Nephron progenitor cell (in vitro differentiated cells): Measurements from ENCODE around the gene HMX2.

Source experiments
- DNase-seq: peaks from one replicate; pipeline ENCODE4 v3.0.0; 2021
- H3K27ac Mint-ChIP-seq: 2 replicates; pipeline ENCODE4 v1.8.0; 2021; ENCODE audit warnings: mild to moderate bottlenecking, moderate library complexity, mixed read lengths
- H3K27me3 Mint-ChIP-seq: 2 replicates; pipeline ENCODE4 v1.8.0; 2021; ENCODE audit warnings: mild to moderate bottlenecking, low read depth, mixed read lengths; ENCODE audit not compliant: poor library complexity
- H3K36me3 Mint-ChIP-seq: 2 replicates; pipeline ENCODE4 v1.8.0; 2021; ENCODE audit warnings: low read depth, mixed read lengths
- H3K4me1 Mint-ChIP-seq: 2 replicates; pipeline ENCODE4 v1.8.0; 2021; ENCODE audit warnings: mixed read lengths
- H3K4me3 Mint-ChIP-seq: 2 replicates; pipeline ENCODE4 v1.8.0; 2021; ENCODE audit warnings: mild to moderate bottlenecking, moderate library complexity, mixed read lengths
- H3K9me3 Mint-ChIP-seq: 2 replicates; pipeline ENCODE4 v1.8.0; 2021; ENCODE audit warnings: mild to moderate bottlenecking, moderate library complexity, mixed read lengths
- CTCF ChIP-seq: fragments of 200-600 bp; sonication (generic); IDR thresholded peaks from 2 replicates; pipeline ENCODE4 v1.5.0; 2021; ENCODE audit warnings: antibody characterized with exemption

HMX2 gene

GRCh38 chr10:123144697-123145541 is 3.0 kb upstream of the HMX2 start:
- Mint-ChIP-seq H3K36me3 (no peaks in the 10 kb centered on the region), H3K4me3 (no peak overlapping the region), H3K9me3 (no peaks in the 10 kb centered on the region), H3K27me3 (peaks cover 100% of the 10 kb centered on the region), H3K4me1 (peaks cover 26% of the 10 kb centered on the region), H3K27ac (no peak overlapping the region)
- no peak for TF ChIP-seq CTCF
- DNase-seq = peak; percentile 29

GRCh38 chr10:123145542-123146012 is 2.4 kb upstream of the HMX2 start:
- H3K9me3 Mint-ChIP-seq = no peaks in the 10 kb centered on the region
- H3K36me3 Mint-ChIP-seq = no peaks in the 10 kb centered on the region
- no peak overlapping the region for H3K4me3 Mint-ChIP-seq
- H3K4me1 Mint-ChIP-seq = peaks cover 31% of the 10 kb centered on the region
- no peak for DNase-seq
- no peak overlapping the region for H3K27ac Mint-ChIP-seq
- H3K27me3 Mint-ChIP-seq = peaks cover 100% of the 10 kb centered on the region
- TF ChIP-seq CTCF = no peak

GRCh38 chr10:123146013-123146893 is 1.7 kb upstream of the HMX2 start:
- no peak for TF ChIP-seq CTCF
- DNase-seq = peak; percentile 35
- H3K27me3 Mint-ChIP-seq = peaks cover 100% of the 10 kb centered on the region
- peaks cover 31% of the 10 kb centered on the region for H3K4me1 Mint-ChIP-seq
- no peaks in the 10 kb centered on the region for H3K36me3 Mint-ChIP-seq
- no peak overlapping the region for H3K27ac Mint-ChIP-seq
- H3K4me3 Mint-ChIP-seq = peak overlapping the region; percentile 28
- no peaks in the 10 kb centered on the region for H3K9me3 Mint-ChIP-seq

- DNase-seq = no peak
- peaks cover 31% of the 10 kb centered on the region for H3K4me1 Mint-ChIP-seq
- no peaks in the 10 kb centered on the region for H3K9me3 Mint-ChIP-seq
- H3K36me3 Mint-ChIP-seq = no peaks in the 10 kb centered on the region
- peak overlapping the region; percentile 28 for H3K4me3 Mint-ChIP-seq
- H3K27me3 Mint-ChIP-seq = peaks cover 100% of the 10 kb centered on the region
- H3K27ac Mint-ChIP-seq = no peak overlapping the region
- no peak for TF ChIP-seq CTCF
These were observed 872 bp upstream of the HMX2 start for GRCh38 chr10:123146894-123147634.

GRCh38 chr10:123148414-123149161 is 652 bp downstream of the HMX2 start:
- H3K9me3 Mint-ChIP-seq = no peaks in the 10 kb centered on the region

More at GRCh38 chr10:123148414-123149161, 652 bp downstream of the HMX2 start:
- Mint-ChIP-seq H3K36me3 (no peaks in the 10 kb centered on the region), H3K27ac (no peak overlapping the region), H3K27me3 (peaks cover 100% of the 10 kb centered on the region), H3K4me3 (peak overlapping the region; percentile 68), H3K4me1 (peaks cover 24% of the 10 kb centered on the region)
- TF ChIP-seq CTCF = no peak
- peak; percentile 39 for DNase-seq
